Measurements from ENCODE around the gene XKR7.
"Not testable (repeated sequence)": the region's sequence is repeated elsewhere in the genome, so short reads cannot be mapped to it uniquely, and the experiment has no call there.

The XKR7 gene

GRCh38 chr20:31967830-31968249, at the start of gene XKR7:
Gene XKR7 (plus strand): TSS chr20:31968151. CDS start chr20:31968176, 25 bp downstream.
- DNase-seq (ENCODE audit: low read depth in 2 of 2) = no peak

GRCh38 chr20:31918466-31919105, 49.4 kb upstream of the XKR7 start:
- DNase-seq (ENCODE audit: low read depth in 2 of 2) = no peak

- DNase-seq (ENCODE audit: low read depth in 2 of 2) = no peak
Observed at GRCh38 chr20:31919410-31920155, 48.4 kb upstream of the XKR7 start.

GRCh38 chr20:31920275-31920855, 47.6 kb upstream of the XKR7 start:
- DNase-seq (ENCODE audit: low read depth in 2 of 2) = no peak

GRCh38 chr20:31921480-31921879, 46.5 kb upstream of the XKR7 start:
- DNase-seq (ENCODE audit: low read depth in 2 of 2) = not testable (repeated sequence)

GRCh38 chr20:31922181-31922580, 45.8 kb upstream of the XKR7 start:
- DNase-seq (ENCODE audit: low read depth in 2 of 2) = no peak

GRCh38 chr20:31922588-31922987, 45.4 kb upstream of the XKR7 start:
- DNase-seq (ENCODE audit: low read depth in 2 of 2) = no peak

GRCh38 chr20:31923388-31924331, 44.3 kb upstream of the XKR7 start:
- DNase-seq (ENCODE audit: low read depth in 2 of 2) = no peak

- DNase-seq (ENCODE audit: low read depth in 2 of 2) = no peak
Observed at GRCh38 chr20:31924561-31924960, 43.4 kb upstream of the XKR7 start.

GRCh38 chr20:31925631-31926030, 42.3 kb upstream of the XKR7 start:
- DNase-seq (ENCODE audit: low read depth in 2 of 2) = no peak

- no peak for DNase-seq (ENCODE audit: low read depth in 2 of 2)
Observed at GRCh38 chr20:31926493-31926892, 41.5 kb upstream of the XKR7 start.

- no peak for DNase-seq (ENCODE audit: low read depth in 2 of 2)
Observed at GRCh38 chr20:31927627-31928159, 40.3 kb upstream of the XKR7 start.

- not testable (repeated sequence) for DNase-seq (ENCODE audit: low read depth in 2 of 2)
Observed at GRCh38 chr20:31929631-31930030, 38.3 kb upstream of the XKR7 start.

GRCh38 chr20:31930779-31931178, 37.2 kb upstream of the XKR7 start:
- DNase-seq (ENCODE audit: low read depth in 2 of 2) = no peak

- no peak for DNase-seq (ENCODE audit: low read depth in 2 of 2)
Observed at GRCh38 chr20:31933698-31934097, 34.3 kb upstream of the XKR7 start.

GRCh38 chr20:31934491-31934890, 33.5 kb upstream of the XKR7 start:
- no peak for DNase-seq (ENCODE audit: low read depth in 2 of 2)

- DNase-seq (ENCODE audit: low read depth in 2 of 2) = no peak
Observed at GRCh38 chr20:31934968-31935764, 32.8 kb upstream of the XKR7 start.

GRCh38 chr20:31936420-31936819, 31.5 kb upstream of the XKR7 start:
- no peak for DNase-seq (ENCODE audit: low read depth in 2 of 2)

- DNase-seq (ENCODE audit: low read depth in 2 of 2) = no peak
Observed at GRCh38 chr20:31937820-31938219, 30.1 kb upstream of the XKR7 start.

GRCh38 chr20:31939661-31940060, 28.3 kb upstream of the XKR7 start:
- no peak for DNase-seq (ENCODE audit: low read depth in 2 of 2)

- DNase-seq (ENCODE audit: low read depth in 2 of 2) = no peak
Observed at GRCh38 chr20:31943052-31943471, 24.9 kb upstream of the XKR7 start.
